Measurements from ENCODE around the gene MED17.

Gene MED17

DNA sequence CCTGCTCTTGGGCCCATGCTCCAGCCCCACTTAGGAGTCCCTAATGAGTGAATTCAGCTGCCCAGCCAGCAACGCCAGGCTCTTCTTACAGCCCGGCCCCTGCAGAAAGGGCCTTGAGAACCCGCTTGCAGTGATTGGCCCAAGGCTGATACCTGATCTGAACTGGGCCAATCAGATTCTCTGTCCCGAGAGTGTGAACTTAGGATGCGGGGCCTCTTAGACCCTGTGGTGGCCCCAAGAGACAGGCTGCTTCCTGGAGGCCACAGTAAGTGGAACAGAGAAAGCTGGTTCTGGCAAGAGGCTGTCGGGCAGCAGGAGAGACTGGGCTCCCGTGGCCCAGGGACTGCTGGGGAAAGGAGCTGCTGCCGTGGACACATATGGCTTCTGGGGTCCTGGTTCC is 54.9 kb downstream of the MED17 start:
- no peak overlapping the region for H3K27ac ChIP-seq (ENCODE audit: low read length)
- H3K9me3 ChIP-seq (ENCODE audit: control insufficient read depth in 2 of 2, low read length in 2 of 2) = no peaks in the 10 kb centered on the region
- no peaks in the 10 kb centered on the region for H3K4me1 ChIP-seq (ENCODE audit: control insufficient read depth, insufficient read depth, low read length)
- H3K9ac ChIP-seq (ENCODE audit: low read length in 2 of 2) = no peak overlapping the region
- H3K36me3 ChIP-seq (ENCODE audit: control insufficient read depth in 2 of 2, insufficient read depth in 2 of 2, low read length in 2 of 2) = no peaks in the 10 kb centered on the region
- no peak overlapping the region for H3K4me3 ChIP-seq (ENCODE audit: low read length in 2 of 2)
- no peaks in the 10 kb centered on the region for H3K27me3 ChIP-seq (ENCODE audit: control insufficient read depth in 1 of 2, insufficient read depth in 2 of 2, low read length in 2 of 2)

DNA sequence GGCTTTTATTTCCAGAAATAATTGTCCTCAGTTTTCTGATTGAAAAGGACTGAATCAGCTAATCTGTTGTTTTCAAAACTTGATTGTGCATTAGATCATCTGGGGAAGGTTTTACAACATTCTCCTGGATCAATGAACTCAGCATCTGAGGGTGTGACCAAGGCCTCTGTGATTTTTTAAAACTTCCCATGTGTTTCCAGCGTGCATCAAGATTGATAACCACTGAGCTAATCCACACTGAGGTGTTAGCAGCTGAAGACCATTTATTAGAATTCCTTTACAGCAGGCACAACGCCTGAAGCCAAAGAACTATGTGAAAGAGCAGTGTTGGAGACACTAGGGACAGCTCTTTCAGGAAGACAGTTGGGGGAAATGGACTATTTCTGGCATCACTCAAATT is 56.1 kb downstream of the MED17 start:
- H3K9me3 ChIP-seq (ENCODE audit: control insufficient read depth in 2 of 2, low read length in 2 of 2) = no peaks in the 10 kb centered on the region
- H3K9ac ChIP-seq (ENCODE audit: low read length in 2 of 2) = no peak overlapping the region
- H3K36me3 ChIP-seq (ENCODE audit: control insufficient read depth in 2 of 2, insufficient read depth in 2 of 2, low read length in 2 of 2) = no peaks in the 10 kb centered on the region
- no peak overlapping the region for H3K27ac ChIP-seq (ENCODE audit: low read length)
- no peaks in the 10 kb centered on the region for H3K27me3 ChIP-seq (ENCODE audit: control insufficient read depth in 1 of 2, insufficient read depth in 2 of 2, low read length in 2 of 2)
- no peaks in the 10 kb centered on the region for H3K4me1 ChIP-seq (ENCODE audit: control insufficient read depth, insufficient read depth, low read length)
- no peak overlapping the region for H3K4me3 ChIP-seq (ENCODE audit: low read length in 2 of 2)

DNA sequence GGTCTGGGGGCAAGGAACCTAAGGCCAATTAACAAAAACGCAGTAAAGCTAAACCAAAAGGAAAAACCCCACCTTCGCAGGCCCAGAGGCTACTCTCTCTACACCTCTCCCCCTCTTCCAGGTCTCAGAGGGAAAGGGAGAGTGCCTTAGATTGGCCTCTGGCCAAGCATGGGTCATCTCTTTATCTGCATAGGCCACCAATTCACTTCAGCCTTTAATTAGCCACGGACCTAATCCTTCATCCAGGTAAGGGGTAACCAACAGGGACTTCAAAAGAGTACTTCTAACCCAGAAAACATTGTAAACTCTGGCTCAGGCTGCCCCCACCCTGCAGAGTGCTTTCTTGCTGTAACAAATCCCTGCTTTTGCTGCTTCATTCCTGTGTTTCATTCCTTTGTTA is 56.9 kb downstream of the MED17 start:
- Histone ChIP-seq H3K36me3 (ENCODE audit: control insufficient read depth in 2 of 2, insufficient read depth in 2 of 2, low read length in 2 of 2) (no peaks in the 10 kb centered on the region), H3K4me1 (ENCODE audit: control insufficient read depth, insufficient read depth, low read length) (no peaks in the 10 kb centered on the region), H3K27ac (ENCODE audit: low read length) (no peak overlapping the region), H3K4me3 (ENCODE audit: low read length in 2 of 2) (no peak overlapping the region), H3K9me3 (ENCODE audit: control insufficient read depth in 2 of 2, low read length in 2 of 2) (no peaks in the 10 kb centered on the region), H3K9ac (ENCODE audit: low read length in 2 of 2) (no peak overlapping the region), H3K27me3 (ENCODE audit: control insufficient read depth in 1 of 2, insufficient read depth in 2 of 2, low read length in 2 of 2) (no peaks in the 10 kb centered on the region)

DNA sequence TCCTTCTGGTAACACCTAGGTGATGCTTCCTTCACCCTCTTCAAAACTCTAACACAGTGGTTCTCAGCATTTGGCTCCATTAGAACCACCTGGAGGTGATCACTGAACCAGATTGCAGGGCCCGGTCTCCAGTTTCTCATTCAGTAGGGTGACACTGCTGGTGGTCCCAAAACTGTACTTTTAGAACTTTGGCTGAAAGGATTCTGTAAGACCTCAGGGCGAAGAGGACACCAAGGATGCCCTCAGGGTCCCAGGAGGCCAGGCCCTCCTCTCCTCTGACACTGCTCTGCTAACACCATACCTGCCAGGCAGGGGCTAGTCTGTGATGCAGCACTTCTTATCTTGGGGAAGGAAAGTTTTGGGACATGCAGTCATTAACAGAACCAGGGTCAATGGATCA is 57.4 kb downstream of the MED17 start:
- H3K36me3 ChIP-seq (ENCODE audit: control insufficient read depth in 2 of 2, insufficient read depth in 2 of 2, low read length in 2 of 2) = no peaks in the 10 kb centered on the region
- no peaks in the 10 kb centered on the region for H3K27me3 ChIP-seq (ENCODE audit: control insufficient read depth in 1 of 2, insufficient read depth in 2 of 2, low read length in 2 of 2)
- no peaks in the 10 kb centered on the region for H3K9me3 ChIP-seq (ENCODE audit: control insufficient read depth in 2 of 2, low read length in 2 of 2)
- no peak overlapping the region for H3K4me3 ChIP-seq (ENCODE audit: low read length in 2 of 2)
- H3K9ac ChIP-seq (ENCODE audit: low read length in 2 of 2) = no peak overlapping the region
- H3K4me1 ChIP-seq (ENCODE audit: control insufficient read depth, insufficient read depth, low read length) = no peaks in the 10 kb centered on the region
- H3K27ac ChIP-seq (ENCODE audit: low read length) = no peak overlapping the region

DNA sequence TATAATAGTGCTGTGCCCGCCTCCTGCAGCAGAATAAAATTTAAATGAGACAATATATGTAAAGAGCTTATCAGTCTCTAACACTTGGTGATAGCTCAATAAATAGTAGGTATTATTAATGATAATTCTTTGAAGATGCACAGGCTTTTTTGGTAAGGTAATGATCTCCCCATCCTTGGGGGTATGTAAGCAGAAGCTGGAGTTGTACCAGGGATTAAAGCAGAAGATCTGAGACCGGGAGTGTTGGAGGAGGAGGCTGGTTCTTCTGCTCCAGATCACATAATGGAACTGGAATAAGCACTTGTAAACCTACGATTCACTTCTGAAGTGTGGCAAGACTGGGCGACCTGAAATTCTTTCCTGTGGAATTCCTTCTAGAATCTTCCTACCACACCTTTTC is 58.0 kb downstream of the MED17 start:
- Histone ChIP-seq H3K36me3 (ENCODE audit: control insufficient read depth in 2 of 2, insufficient read depth in 2 of 2, low read length in 2 of 2) (no peaks in the 10 kb centered on the region), H3K4me1 (ENCODE audit: control insufficient read depth, insufficient read depth, low read length) (no peaks in the 10 kb centered on the region), H3K9me3 (ENCODE audit: control insufficient read depth in 2 of 2, low read length in 2 of 2) (no peaks in the 10 kb centered on the region), H3K27ac (ENCODE audit: low read length) (no peak overlapping the region), H3K9ac (ENCODE audit: low read length in 2 of 2) (no peak overlapping the region), H3K4me3 (ENCODE audit: low read length in 2 of 2) (no peak overlapping the region), H3K27me3 (ENCODE audit: control insufficient read depth in 1 of 2, insufficient read depth in 2 of 2, low read length in 2 of 2) (no peaks in the 10 kb centered on the region)

DNA sequence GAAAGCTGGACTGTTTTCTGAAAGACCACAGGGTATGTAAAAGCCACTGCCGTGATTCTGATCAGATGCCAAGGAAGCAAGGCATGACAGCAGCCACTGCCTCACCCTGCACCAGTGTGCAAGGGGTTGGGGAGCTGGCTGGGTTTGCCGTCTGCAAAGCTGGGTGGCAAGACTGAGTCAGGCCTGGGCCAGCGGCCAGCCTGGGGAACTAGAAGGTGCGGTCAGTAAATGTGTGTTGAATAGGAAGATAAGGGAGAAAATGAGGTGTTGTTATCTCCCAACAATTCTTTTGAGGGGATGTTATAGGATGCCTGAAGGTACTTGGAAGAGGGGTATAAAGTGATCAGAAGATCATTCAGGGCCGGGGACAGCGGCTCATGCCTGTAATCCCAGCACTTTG is 58.4 kb downstream of the MED17 start:
- H3K27ac ChIP-seq (ENCODE audit: low read length) = no peak overlapping the region
- H3K27me3 ChIP-seq (ENCODE audit: control insufficient read depth in 1 of 2, insufficient read depth in 2 of 2, low read length in 2 of 2) = no peaks in the 10 kb centered on the region
- no peak overlapping the region for H3K9ac ChIP-seq (ENCODE audit: low read length in 2 of 2)
- H3K4me3 ChIP-seq (ENCODE audit: low read length in 2 of 2) = no peak overlapping the region
- H3K4me1 ChIP-seq (ENCODE audit: control insufficient read depth, insufficient read depth, low read length) = no peaks in the 10 kb centered on the region
- no peaks in the 10 kb centered on the region for H3K36me3 ChIP-seq (ENCODE audit: control insufficient read depth in 2 of 2, insufficient read depth in 2 of 2, low read length in 2 of 2)
- H3K9me3 ChIP-seq (ENCODE audit: control insufficient read depth in 2 of 2, low read length in 2 of 2) = no peaks in the 10 kb centered on the region

DNA sequence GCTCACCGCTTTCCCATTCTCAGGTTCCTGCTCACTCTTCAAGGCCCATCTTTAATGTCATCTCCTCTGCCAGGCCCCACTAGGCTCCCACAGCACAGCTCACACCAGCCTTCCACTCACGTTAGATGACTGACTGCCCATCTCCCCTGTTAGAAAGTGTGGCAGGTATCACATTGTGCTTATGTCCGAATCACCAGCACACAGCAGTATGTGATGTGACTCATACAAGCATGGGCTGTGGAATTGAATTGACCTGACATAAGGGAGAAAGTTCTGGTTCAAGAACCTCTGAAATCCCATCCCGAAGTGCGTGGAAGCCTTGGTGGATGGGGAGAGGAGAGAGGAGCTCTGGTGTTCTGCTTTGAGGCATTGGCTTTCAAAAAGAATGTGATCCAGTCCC is 59.8 kb downstream of the MED17 start:
- Histone ChIP-seq H3K36me3 (ENCODE audit: control insufficient read depth in 2 of 2, insufficient read depth in 2 of 2, low read length in 2 of 2) (no peaks in the 10 kb centered on the region), H3K27ac (ENCODE audit: low read length) (no peak overlapping the region), H3K4me1 (ENCODE audit: control insufficient read depth, insufficient read depth, low read length) (no peaks in the 10 kb centered on the region), H3K9ac (ENCODE audit: low read length in 2 of 2) (no peak overlapping the region), H3K9me3 (ENCODE audit: control insufficient read depth in 2 of 2, low read length in 2 of 2) (no peaks in the 10 kb centered on the region), H3K4me3 (ENCODE audit: low read length in 2 of 2) (no peak overlapping the region), H3K27me3 (ENCODE audit: control insufficient read depth in 1 of 2, insufficient read depth in 2 of 2, low read length in 2 of 2) (no peaks in the 10 kb centered on the region)

DNA sequence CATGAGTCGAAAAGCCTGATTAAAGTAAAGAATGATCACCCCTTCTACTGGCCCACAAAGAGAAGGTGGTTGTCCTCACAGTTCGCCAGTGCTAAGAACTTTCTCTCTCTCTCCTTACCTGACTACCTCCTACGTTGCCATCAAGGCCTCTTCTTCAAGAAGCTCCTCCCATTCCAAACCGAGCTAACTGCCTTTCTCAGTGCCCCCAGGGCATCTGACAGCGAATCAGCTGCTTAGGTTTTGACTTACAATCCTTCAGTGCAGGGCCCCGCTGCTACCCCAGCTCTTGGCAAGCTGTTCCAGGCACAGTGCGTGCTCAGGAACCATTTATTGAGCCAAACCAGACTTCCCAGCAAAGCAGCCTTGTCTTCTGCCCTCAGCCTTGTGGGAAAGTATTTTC is 60.5 kb downstream of the MED17 start:
- no peaks in the 10 kb centered on the region for H3K27me3 ChIP-seq (ENCODE audit: control insufficient read depth in 1 of 2, insufficient read depth in 2 of 2, low read length in 2 of 2)

DNA sequence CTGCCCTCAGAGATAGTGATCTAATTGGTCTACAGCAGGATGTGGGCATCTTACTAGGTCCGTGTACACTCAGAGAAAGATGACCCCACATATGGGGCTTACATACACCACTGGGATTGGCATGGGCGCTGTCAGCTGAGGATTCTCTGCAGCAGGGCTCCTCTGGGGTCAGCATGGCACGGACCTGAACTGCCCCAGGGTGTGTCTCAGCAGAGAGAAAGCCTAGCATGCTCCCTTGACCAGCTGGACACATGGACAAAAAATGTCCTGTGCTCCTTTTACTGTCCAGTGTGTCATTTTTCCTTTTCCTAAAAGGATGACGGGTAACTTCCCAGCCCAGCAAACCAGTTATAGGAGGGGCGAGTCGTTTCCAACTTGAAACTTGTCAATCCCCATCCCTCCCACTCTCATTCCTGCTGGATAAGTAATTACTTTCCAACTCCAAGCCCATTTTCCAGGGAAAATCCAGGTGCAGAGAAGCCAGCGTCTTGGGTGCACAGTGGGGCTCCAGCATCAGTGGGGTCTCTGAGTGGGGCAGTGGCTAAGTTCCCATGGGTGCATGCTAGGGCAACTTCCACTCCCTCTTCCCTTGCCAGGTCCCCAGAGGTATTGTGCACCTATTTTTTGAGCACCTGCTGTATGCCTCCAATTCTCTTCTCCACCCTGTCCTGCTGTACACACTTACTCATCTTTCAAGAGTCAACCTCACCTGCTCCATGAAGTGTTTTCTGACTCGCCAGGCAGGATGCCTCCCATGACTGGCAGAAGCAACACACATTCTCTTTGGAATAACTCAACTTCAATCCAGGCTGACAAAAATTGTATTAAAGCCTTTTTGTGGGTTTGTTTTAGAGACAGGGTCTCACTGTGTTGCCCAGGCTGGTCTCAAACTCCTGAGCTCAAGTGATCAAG is 61.4 kb downstream of the MED17 start:
- H3K36me3 ChIP-seq (ENCODE audit: control insufficient read depth in 2 of 2, insufficient read depth in 2 of 2, low read length in 2 of 2) = no peaks in the 10 kb centered on the region
- no peak overlapping the region for H3K4me3 ChIP-seq (ENCODE audit: low read length in 2 of 2)
- no peaks in the 10 kb centered on the region for H3K9me3 ChIP-seq (ENCODE audit: control insufficient read depth in 2 of 2, low read length in 2 of 2)
- no peak overlapping the region for H3K27ac ChIP-seq (ENCODE audit: low read length)
- H3K27me3 ChIP-seq (ENCODE audit: control insufficient read depth in 1 of 2, insufficient read depth in 2 of 2, low read length in 2 of 2) = no peaks in the 10 kb centered on the region
- no peak overlapping the region for H3K9ac ChIP-seq (ENCODE audit: low read length in 2 of 2)
- H3K4me1 ChIP-seq (ENCODE audit: control insufficient read depth, insufficient read depth, low read length) = peaks cover 7% of the 10 kb centered on the region

More for the DNA sequence above, 60.5 kb downstream of the MED17 start:
- Histone ChIP-seq H3K4me1 (ENCODE audit: control insufficient read depth, insufficient read depth, low read length) (peaks cover 3% of the 10 kb centered on the region), H3K4me3 (ENCODE audit: low read length in 2 of 2) (no peak overlapping the region), H3K27ac (ENCODE audit: low read length) (no peak overlapping the region), H3K9me3 (ENCODE audit: control insufficient read depth in 2 of 2, low read length in 2 of 2) (no peaks in the 10 kb centered on the region), H3K36me3 (ENCODE audit: control insufficient read depth in 2 of 2, insufficient read depth in 2 of 2, low read length in 2 of 2) (no peaks in the 10 kb centered on the region), H3K9ac (ENCODE audit: low read length in 2 of 2) (no peak overlapping the region)

DNA sequence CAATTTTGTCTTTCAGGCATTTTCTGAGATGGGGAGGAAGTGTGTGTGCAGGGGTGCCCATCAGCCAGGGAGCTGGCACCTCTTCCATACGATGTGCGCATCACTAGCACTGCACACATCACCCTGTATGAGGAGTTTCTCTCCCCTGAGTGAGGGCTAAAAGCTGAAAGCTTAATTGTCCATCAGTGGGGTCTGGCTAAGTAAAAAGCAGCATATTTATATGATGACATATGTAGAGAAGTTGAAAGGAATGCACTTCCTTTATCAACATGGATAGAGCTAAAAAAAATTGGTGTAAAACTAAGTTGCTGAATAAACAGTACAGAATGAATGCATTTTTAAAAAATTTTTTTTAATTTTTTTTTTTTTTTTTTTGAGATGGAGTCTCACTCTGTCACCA is 62.3 kb downstream of the MED17 start:
- H3K4me3 ChIP-seq (ENCODE audit: low read length in 2 of 2) = no peak overlapping the region
- H3K9ac ChIP-seq (ENCODE audit: low read length in 2 of 2) = no peak overlapping the region
- H3K4me1 ChIP-seq (ENCODE audit: control insufficient read depth, insufficient read depth, low read length) = peaks cover 7% of the 10 kb centered on the region
- no peaks in the 10 kb centered on the region for H3K9me3 ChIP-seq (ENCODE audit: control insufficient read depth in 2 of 2, low read length in 2 of 2)
- no peaks in the 10 kb centered on the region for H3K27me3 ChIP-seq (ENCODE audit: control insufficient read depth in 1 of 2, insufficient read depth in 2 of 2, low read length in 2 of 2)
- H3K27ac ChIP-seq (ENCODE audit: low read length) = no peak overlapping the region
- no peaks in the 10 kb centered on the region for H3K36me3 ChIP-seq (ENCODE audit: control insufficient read depth in 2 of 2, insufficient read depth in 2 of 2, low read length in 2 of 2)

DNA sequence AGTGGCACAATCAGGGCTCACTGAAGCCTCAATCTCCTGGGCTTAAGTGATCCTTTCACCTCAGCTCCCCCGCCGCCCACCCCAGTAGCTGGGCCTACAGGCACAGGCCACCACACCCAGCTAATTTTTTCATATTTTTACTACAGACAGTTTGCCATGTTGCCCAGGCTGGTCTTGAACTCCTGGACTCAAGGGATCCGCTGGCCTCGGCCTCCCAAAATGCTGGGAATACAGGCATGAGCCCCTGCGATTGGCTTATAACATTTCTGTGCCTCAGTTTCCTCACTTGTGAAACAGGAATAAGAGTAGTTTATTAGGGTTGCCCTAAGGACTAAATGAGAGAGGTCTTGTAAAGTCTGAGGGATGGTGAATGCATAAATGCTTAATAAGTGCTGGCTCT is 65.1 kb downstream of the MED17 start:
- no peak overlapping the region for H3K27ac ChIP-seq (ENCODE audit: low read length)
- H3K4me3 ChIP-seq (ENCODE audit: low read length in 2 of 2) = peak overlapping the region in 1 of 2 donors; percentile 71
- no peaks in the 10 kb centered on the region for H3K36me3 ChIP-seq (ENCODE audit: control insufficient read depth in 2 of 2, insufficient read depth in 2 of 2, low read length in 2 of 2)
- no peaks in the 10 kb centered on the region for H3K9me3 ChIP-seq (ENCODE audit: control insufficient read depth in 2 of 2, low read length in 2 of 2)
- no peak overlapping the region for H3K9ac ChIP-seq (ENCODE audit: low read length in 2 of 2)
- peaks cover 7% of the 10 kb centered on the region for H3K4me1 ChIP-seq (ENCODE audit: control insufficient read depth, insufficient read depth, low read length)
- H3K27me3 ChIP-seq (ENCODE audit: control insufficient read depth in 1 of 2, insufficient read depth in 2 of 2, low read length in 2 of 2) = no peaks in the 10 kb centered on the region
